GM23338 (cell line): ENCODE measurements around the gene PPP2R2D.

Experiments used
- CREB1 ChIP-seq: fragments of 250-450 bp; sonication (Bioruptor Pico); IDR thresholded peaks from 2 replicates; pipeline ENCODE4 v1.5.0; 2020; ENCODE audit warnings: low read depth, mild to moderate bottlenecking, moderate library complexity
- EZH2 ChIP-seq: fragments of 200-600 bp; sonication (generic); IDR thresholded peaks from one replicate; pipeline ENCODE4 v1.8.0; 2017; ENCODE audit warnings: antibody characterized with exemption, mild to moderate bottlenecking, low read depth; ENCODE audit not compliant: unreplicated experiment
- EZH2phosphoT487 ChIP-seq: fragments of 200-600 bp; sonication (generic); IDR thresholded peaks from one replicate; pipeline ENCODE4 v1.8.1; 2018; ENCODE audit warnings: antibody characterized with exemption; ENCODE audit not compliant: unreplicated experiment
- JUNB ChIP-seq: IDR thresholded peaks from one replicate; pipeline ENCODE4 v1.6.1; 2016; ENCODE audit warnings: antibody characterized with exemption; ENCODE audit not compliant: unreplicated experiment
- NANOG ChIP-seq: IDR thresholded peaks from 2 replicates; pipeline ENCODE4 v1.6.1; 2016; ENCODE audit warnings: antibody characterized with exemption, borderline replicate concordance
- POLR2AphosphoS5 ChIP-seq: IDR thresholded peaks from 2 replicates; pipeline ENCODE4 v1.6.1; 2016; ENCODE audit warnings: antibody characterized with exemption, low read depth
- TF ChIP-seq, protein P1 (sequence below), 2 experiments: fragments of 200-600 bp in 1 of 2; sonication (generic) in 1 of 2; conservative IDR thresholded peaks; 2 replicates each; pipeline versions ENCODE4 v1.5.1 to v1.6.1; 2016 to 2017; ENCODE audit warnings: antibody characterized with exemption in 2 of 2, low read depth in 2 of 2, mild to moderate bottlenecking in 2 of 2, moderate library complexity in 1 of 2
- TF ChIP-seq, protein P2 (sequence below): IDR thresholded peaks from one replicate; pipeline ENCODE4 v1.6.1; 2018; ENCODE audit warnings: antibody characterized with exemption; ENCODE audit not compliant: unreplicated experiment
- TF ChIP-seq, protein P3 (sequence below): fragments of 250-450 bp; sonication (Bioruptor Pico); IDR thresholded peaks from 2 replicates; pipeline ENCODE4 v1.5.0; 2020; ENCODE audit warnings: mild to moderate bottlenecking, moderate library complexity
- TF ChIP-seq, protein P4 (sequence below): IDR thresholded peaks from 2 replicates; pipeline ENCODE4 v1.6.1; 2016; ENCODE audit warnings: antibody characterized with exemption

DNA sequence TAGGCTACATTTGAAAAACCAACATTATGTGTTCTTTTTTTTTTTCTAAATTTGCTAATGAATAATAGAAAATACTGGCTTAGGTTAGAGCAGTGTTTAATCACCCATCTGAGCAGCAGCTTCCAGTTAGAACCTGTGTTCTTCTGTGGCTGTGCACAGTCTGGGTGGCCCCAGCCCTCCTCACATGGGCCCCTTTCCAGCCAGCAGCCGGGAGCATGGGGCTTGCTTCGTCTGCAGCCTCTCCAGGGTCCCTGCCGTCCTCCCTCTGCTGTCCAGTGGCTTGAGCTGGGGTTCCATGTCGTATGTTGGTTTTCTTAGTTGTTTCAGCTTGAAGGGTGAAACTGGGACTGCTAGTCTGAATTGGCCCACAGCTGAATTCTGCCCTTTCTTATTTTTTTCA is 43.6 kb downstream of the PPP2R2D start:
- TF ChIP-seq, protein P1, sequence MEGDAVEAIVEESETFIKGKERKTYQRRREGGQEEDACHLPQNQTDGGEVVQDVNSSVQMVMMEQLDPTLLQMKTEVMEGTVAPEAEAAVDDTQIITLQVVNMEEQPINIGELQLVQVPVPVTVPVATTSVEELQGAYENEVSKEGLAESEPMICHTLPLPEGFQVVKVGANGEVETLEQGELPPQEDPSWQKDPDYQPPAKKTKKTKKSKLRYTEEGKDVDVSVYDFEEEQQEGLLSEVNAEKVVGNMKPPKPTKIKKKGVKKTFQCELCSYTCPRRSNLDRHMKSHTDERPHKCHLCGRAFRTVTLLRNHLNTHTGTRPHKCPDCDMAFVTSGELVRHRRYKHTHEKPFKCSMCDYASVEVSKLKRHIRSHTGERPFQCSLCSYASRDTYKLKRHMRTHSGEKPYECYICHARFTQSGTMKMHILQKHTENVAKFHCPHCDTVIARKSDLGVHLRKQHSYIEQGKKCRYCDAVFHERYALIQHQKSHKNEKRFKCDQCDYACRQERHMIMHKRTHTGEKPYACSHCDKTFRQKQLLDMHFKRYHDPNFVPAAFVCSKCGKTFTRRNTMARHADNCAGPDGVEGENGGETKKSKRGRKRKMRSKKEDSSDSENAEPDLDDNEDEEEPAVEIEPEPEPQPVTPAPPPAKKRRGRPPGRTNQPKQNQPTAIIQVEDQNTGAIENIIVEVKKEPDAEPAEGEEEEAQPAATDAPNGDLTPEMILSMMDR (conservative IDR thresholded peaks at IDR 0.05; ENCODE audit: low read depth in 2 of 2): no peak
- TF ChIP-seq JUNB (no peak), EZH2 (no peak), EZH2phosphoT487 (no peak), CREB1 (CRISPR knock-in tag) (no peak), POLR2AphosphoS5 (no peak), NANOG (no peak)
- TF ChIP-seq, protein P2, sequence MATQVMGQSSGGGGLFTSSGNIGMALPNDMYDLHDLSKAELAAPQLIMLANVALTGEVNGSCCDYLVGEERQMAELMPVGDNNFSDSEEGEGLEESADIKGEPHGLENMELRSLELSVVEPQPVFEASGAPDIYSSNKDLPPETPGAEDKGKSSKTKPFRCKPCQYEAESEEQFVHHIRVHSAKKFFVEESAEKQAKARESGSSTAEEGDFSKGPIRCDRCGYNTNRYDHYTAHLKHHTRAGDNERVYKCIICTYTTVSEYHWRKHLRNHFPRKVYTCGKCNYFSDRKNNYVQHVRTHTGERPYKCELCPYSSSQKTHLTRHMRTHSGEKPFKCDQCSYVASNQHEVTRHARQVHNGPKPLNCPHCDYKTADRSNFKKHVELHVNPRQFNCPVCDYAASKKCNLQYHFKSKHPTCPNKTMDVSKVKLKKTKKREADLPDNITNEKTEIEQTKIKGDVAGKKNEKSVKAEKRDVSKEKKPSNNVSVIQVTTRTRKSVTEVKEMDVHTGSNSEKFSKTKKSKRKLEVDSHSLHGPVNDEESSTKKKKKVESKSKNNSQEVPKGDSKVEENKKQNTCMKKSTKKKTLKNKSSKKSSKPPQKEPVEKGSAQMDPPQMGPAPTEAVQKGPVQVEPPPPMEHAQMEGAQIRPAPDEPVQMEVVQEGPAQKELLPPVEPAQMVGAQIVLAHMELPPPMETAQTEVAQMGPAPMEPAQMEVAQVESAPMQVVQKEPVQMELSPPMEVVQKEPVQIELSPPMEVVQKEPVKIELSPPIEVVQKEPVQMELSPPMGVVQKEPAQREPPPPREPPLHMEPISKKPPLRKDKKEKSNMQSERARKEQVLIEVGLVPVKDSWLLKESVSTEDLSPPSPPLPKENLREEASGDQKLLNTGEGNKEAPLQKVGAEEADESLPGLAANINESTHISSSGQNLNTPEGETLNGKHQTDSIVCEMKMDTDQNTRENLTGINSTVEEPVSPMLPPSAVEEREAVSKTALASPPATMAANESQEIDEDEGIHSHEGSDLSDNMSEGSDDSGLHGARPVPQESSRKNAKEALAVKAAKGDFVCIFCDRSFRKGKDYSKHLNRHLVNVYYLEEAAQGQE: no peak
- TF ChIP-seq, protein P3, sequence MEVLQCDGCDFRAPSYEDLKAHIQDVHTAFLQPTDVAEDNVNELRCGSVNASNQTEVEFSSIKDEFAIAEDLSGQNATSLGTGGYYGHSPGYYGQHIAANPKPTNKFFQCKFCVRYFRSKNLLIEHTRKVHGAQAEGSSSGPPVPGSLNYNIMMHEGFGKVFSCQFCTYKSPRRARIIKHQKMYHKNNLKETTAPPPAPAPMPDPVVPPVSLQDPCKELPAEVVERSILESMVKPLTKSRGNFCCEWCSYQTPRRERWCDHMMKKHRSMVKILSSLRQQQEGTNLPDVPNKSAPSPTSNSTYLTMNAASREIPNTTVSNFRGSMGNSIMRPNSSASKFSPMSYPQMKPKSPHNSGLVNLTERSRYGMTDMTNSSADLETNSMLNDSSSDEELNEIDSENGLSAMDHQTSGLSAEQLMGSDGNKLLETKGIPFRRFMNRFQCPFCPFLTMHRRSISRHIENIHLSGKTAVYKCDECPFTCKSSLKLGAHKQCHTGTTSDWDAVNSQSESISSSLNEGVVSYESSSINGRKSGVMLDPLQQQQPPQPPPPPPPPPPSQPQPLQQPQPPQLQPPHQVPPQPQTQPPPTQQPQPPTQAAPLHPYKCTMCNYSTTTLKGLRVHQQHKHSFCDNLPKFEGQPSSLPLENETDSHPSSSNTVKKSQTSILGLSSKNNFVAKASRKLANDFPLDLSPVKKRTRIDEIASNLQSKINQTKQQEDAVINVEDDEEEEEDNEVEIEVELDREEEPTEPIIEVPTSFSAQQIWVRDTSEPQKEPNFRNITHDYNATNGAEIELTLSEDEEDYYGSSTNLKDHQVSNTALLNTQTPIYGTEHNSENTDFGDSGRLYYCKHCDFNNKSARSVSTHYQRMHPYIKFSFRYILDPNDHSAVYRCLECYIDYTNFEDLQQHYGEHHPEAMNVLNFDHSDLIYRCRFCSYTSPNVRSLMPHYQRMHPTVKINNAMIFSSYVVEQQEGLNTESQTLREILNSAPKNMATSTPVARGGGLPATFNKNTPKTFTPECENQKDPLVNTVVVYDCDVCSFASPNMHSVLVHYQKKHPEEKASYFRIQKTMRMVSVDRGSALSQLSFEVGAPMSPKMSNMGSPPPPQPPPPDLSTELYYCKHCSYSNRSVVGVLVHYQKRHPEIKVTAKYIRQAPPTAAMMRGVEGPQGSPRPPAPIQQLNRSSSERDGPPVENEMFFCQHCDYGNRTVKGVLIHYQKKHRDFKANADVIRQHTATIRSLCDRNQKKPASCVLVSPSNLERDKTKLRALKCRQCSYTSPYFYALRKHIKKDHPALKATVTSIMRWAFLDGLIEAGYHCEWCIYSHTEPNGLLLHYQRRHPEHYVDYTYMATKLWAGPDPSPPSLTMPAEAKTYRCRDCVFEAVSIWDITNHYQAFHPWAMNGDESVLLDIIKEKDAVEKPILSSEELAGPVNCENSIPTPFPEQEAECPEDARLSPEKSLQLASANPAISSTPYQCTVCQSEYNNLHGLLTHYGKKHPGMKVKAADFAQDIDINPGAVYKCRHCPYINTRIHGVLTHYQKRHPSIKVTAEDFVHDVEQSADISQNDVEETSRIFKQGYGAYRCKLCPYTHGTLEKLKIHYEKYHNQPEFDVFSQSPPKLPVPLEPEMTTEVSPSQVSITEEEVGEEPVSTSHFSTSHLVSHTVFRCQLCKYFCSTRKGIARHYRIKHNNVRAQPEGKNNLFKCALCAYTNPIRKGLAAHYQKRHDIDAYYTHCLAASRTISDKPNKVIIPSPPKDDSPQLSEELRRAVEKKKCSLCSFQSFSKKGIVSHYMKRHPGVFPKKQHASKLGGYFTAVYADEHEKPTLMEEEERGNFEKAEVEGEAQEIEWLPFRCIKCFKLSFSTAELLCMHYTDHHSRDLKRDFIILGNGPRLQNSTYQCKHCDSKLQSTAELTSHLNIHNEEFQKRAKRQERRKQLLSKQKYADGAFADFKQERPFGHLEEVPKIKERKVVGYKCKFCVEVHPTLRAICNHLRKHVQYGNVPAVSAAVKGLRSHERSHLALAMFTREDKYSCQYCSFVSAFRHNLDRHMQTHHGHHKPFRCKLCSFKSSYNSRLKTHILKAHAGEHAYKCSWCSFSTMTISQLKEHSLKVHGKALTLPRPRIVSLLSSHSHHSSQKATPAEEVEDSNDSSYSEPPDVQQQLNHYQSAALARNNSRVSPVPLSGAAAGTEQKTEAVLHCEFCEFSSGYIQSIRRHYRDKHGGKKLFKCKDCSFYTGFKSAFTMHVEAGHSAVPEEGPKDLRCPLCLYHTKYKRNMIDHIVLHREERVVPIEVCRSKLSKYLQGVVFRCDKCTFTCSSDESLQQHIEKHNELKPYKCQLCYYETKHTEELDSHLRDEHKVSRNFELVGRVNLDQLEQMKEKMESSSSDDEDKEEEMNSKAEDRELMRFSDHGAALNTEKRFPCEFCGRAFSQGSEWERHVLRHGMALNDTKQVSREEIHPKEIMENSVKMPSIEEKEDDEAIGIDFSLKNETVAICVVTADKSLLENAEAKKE (CRISPR knock-in tag): no peak
- TF ChIP-seq, protein P4, sequence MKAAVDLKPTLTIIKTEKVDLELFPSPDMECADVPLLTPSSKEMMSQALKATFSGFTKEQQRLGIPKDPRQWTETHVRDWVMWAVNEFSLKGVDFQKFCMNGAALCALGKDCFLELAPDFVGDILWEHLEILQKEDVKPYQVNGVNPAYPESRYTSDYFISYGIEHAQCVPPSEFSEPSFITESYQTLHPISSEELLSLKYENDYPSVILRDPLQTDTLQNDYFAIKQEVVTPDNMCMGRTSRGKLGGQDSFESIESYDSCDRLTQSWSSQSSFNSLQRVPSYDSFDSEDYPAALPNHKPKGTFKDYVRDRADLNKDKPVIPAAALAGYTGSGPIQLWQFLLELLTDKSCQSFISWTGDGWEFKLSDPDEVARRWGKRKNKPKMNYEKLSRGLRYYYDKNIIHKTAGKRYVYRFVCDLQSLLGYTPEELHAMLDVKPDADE: no peak
